Endothelial cell of umbilical vein (primary cell): ENCODE data around the gene ACSM4. TPM values are rescaled to one million over a fixed set of nuclear protein-coding genes. Genes with fewer than 3 reads are reported as not detected.
A peak's percentile ranks its signal among the peaks of the same experiment; 100 is the strongest.

Source experiments
- BruUV-seq: library from RNA; stranded (reverse); fragments of 400-500 nt; replicated peaks from 2 replicates; lab custom pipeline; 2021; lab: Mats Ljungman, UMichigan
- CTCF ChIA-PET: fragments of 300-600, 350-600 bp; sonication (Branson Sonifier 250); formaldehyde crosslinking; loops from one replicate; lab custom pipeline; 2021; ENCODE audit warnings: antibody characterized with exemption, inconsistent platforms; lab: Charles Lee
- POLR2A ChIA-PET: fragments of 300-600, 350-600 bp; sonication (Branson Sonifier 250); formaldehyde crosslinking; loops from one replicate; lab custom pipeline; 2021; ENCODE audit warnings: antibody characterized with exemption, inconsistent platforms; lab: Charles Lee
- DNase-seq: peaks from one replicate; pipeline ENCODE4 v3.0.0-alpha.2; 2011; ENCODE audit warnings: low read depth, low spot score
- FAIRE-seq: peaks from 2 replicates; lab custom pipeline; 2011; peaks lifted over from hg19 to GRCh38; lab: Jason Lieb, UNC
- H2AFZ ChIP-seq: 2 replicates; pipeline ENCODE4 v1.6.0; 2012; ENCODE audit warnings: low read depth, low read length, control low read depth, inconsistent platforms
- H3K27ac ChIP-seq: 2 replicates; pipeline ENCODE4 v1.5.1; 2011; ENCODE audit warnings: low read depth, mild to moderate bottlenecking, control low read depth, low read length, moderate library complexity; ENCODE audit not compliant: insufficient read depth
- H3K27me3 ChIP-seq, 2 experiments: 2 replicates each; pipeline versions ENCODE4 v1.6.0 to v1.6.1; 2011; ENCODE audit warnings: low read length in 2 of 2, mixed read lengths in 1 of 2; ENCODE audit not compliant: control insufficient read depth in 2 of 2, insufficient read depth in 2 of 2
- H3K36me3 ChIP-seq, 2 experiments: 2 replicates in 1 of 2; 3 replicates in 1 of 2; pipeline ENCODE4 v1.5.1; 2011; ENCODE audit warnings: low read length in 2 of 2, mild to moderate bottlenecking in 1 of 2, moderate library complexity in 1 of 2; ENCODE audit not compliant: control insufficient read depth in 2 of 2, insufficient read depth in 2 of 2; ENCODE audit errors: extremely low read depth in 1 of 2
- H3K4me1 ChIP-seq: 3 replicates; pipeline ENCODE4 v1.5.1; 2011; ENCODE audit warnings: mild to moderate bottlenecking, low read length; ENCODE audit not compliant: control insufficient read depth, insufficient read depth; ENCODE audit errors: extremely low read depth
- H3K4me2 ChIP-seq: 2 replicates; pipeline ENCODE4 v1.6.1; 2011; ENCODE audit warnings: low read length, control low read depth, mixed read lengths; ENCODE audit not compliant: insufficient read depth
- H3K4me3 ChIP-seq, 3 experiments: fragments of 200-600 bp in 1 of 3; sonication (generic), shearing (Covaris generic) in 1 of 3; replicated peaks in 1 of 3; 2 replicates each; pipeline ENCODE4 v1.5.1; 2011 to 2016; ENCODE audit warnings: control low read depth in 3 of 3, low read length in 3 of 3, mild to moderate bottlenecking in 2 of 3, inconsistent platforms in 1 of 3, low read depth in 1 of 3, moderate library complexity in 1 of 3; ENCODE audit not compliant: insufficient read depth in 1 of 3
- H3K79me2 ChIP-seq: 2 replicates; pipeline ENCODE4 v1.6.0; 2012; ENCODE audit warnings: low read length, inconsistent platforms; ENCODE audit not compliant: control insufficient read depth, insufficient read depth
- H3K9ac ChIP-seq: replicated peaks from 2 replicates; pipeline ENCODE3; 2011; ENCODE audit warnings: low read length, control low read depth; ENCODE audit not compliant: insufficient read depth; ENCODE audit errors: extremely low read depth
- H3K9me1 ChIP-seq: replicated peaks from 3 replicates; pipeline ENCODE4 v1.6.0; 2011; ENCODE audit warnings: mild to moderate bottlenecking, low read length; ENCODE audit not compliant: control insufficient read depth, insufficient read depth; ENCODE audit errors: extremely low read depth
- H3K9me3 ChIP-seq: replicated peaks from 2 replicates; pipeline ENCODE4 v1.5.1; 2012; ENCODE audit warnings: low read length, inconsistent platforms; ENCODE audit not compliant: control insufficient read depth, insufficient read depth
- H4K20me1 ChIP-seq: replicated peaks from 2 replicates; pipeline ENCODE3; 2011; ENCODE audit warnings: mild to moderate bottlenecking, low read length; ENCODE audit not compliant: control insufficient read depth, insufficient read depth; ENCODE audit errors: extremely low read depth
- CTCF ChIP-seq, 2 donors: IDR thresholded peaks; 1 replicate in 1 of 2; 2 replicates in 1 of 2; pipeline ENCODE4 v1.5.1; 2011; ENCODE audit warnings: low read length in 2 of 2, mild to moderate bottlenecking in 2 of 2, moderate library complexity in 2 of 2, control low read depth in 1 of 2, inconsistent platforms in 1 of 2, low read depth in 1 of 2; ENCODE audit not compliant: insufficient read depth in 1 of 2; ENCODE audit errors: extremely low read depth in 1 of 2
- MAX ChIP-seq: IDR thresholded peaks from 2 replicates; pipeline ENCODE4 v1.6.1; 2011; ENCODE audit not compliant: insufficient read depth, insufficient read length
- dilution Hi-C: fragments of 300-500 bp; cut with MboI; formaldehyde crosslinking; loops from one replicate; pipeline ENCODE4 v1.15.0; 2019; ENCODE audit warnings: low sequenced_read_pairs; ENCODE audit not compliant: extremely low pct_ligation_motif_present
- intact Hi-C: fragments of 100-400 bp; cut with micrococcal nuclease; formaldehyde crosslinking; loops from one replicate; pipeline ENCODE4 v1.10.0; 2022
- polyA plus RNA-seq, 4 experiments: library from polyadenylated mRNA; depleted of rRNA in 3 of 4; stranded (reverse) in 3 of 4; unstranded in 1 of 4; fragments of >200 nt; gene quantifications; 2 replicates each; pipeline versions ENCODE4 v1.2.1 to v1.2.3, GENCODE V29; 2011 to 2012; ENCODE audit warnings: missing spikeins in 1 of 4
- total RNA-seq: library from RNA; stranded (reverse); gene quantifications from 2 replicates; pipeline ENCODE4 v1.2.3, GENCODE V29; 2021

ACSM4 gene
- total and polyA plus RNA-seq, 2 donors (not counting 3 experiments of a cell fraction or from before 2014, with no cell fraction given): not detected

GRCh38 chr12:7374423-7375144 lies 70.7 kb downstream of the ACSM4 start:
- H3K4me2 ChIP-seq: no peak overlapping the region

More at GRCh38 chr12:7374423-7375144, 70.7 kb downstream of the ACSM4 start:
- FAIRE-seq: peak; percentile 73
- CTCF ChIA-PET: no interaction called here
- no peak overlapping the region for H3K4me3 ChIP-seq
- H2AFZ ChIP-seq: no peak overlapping the region
- BruUV-seq: no TSS peak
- no peaks in the 10 kb centered on the region for H4K20me1 ChIP-seq
- TF ChIP-seq MAX: no peak
- peak; percentile 71 to 73 for TF ChIP-seq CTCF (IDR thresholded peaks at IDR 0.05; ENCODE audit: extremely low read depth in 1 of 2, insufficient read depth in 1 of 2, low read depth in 1 of 2, low read length in 2 of 2)
- no peaks in the 10 kb centered on the region for H3K27me3 ChIP-seq
- H3K9ac ChIP-seq: no peak overlapping the region
- H3K4me1 ChIP-seq: no peaks in the 10 kb centered on the region
- dilution Hi-C loops: no loop called here
- H3K27ac ChIP-seq: no peak overlapping the region
- POLR2A ChIA-PET: no interaction called here
- intact Hi-C loops: loop anchor here (1.0 to 2.0 kb wide), 3 partner anchors 86 to 264 kb away; no protein-coding TSS in a partner anchor
- H3K9me3 ChIP-seq: no peaks in the 10 kb centered on the region
- no peaks in the 10 kb centered on the region for H3K36me3 ChIP-seq
- no peaks in the 10 kb centered on the region for H3K79me2 ChIP-seq
- DNase-seq: peak; percentile 51
- H3K9me1 ChIP-seq: no peaks in the 10 kb centered on the region
